ENCODE results near the gene ATXN7L1. TPM values are rescaled to one million over a fixed set of nuclear protein-coding genes. Genes with fewer than 3 reads are reported as not detected.

Gene ATXN7L1
- total and polyA plus RNA-seq, 5 donors: 2.4 to 6.5 (median 4.5) TPM

- DNase-seq: peak; percentile 38 to 75 (median 68)
- 37% methylated on average over 10 of the region's 10 CpGs for WGBS
- no peak overlapping the region for H3K27ac ChIP-seq (ENCODE audit: low read length)
- H3K4me1 ChIP-seq (ENCODE audit: control insufficient read depth, insufficient read depth, low read length): peaks cover 5% of the 10 kb centered on the region
- intact Hi-C loops (cut with DNase I): no loop called here
- H3K27me3 ChIP-seq (ENCODE audit: control insufficient read depth, insufficient read depth): no peaks in the 10 kb centered on the region
- ATAC-seq: peak; percentile 46 to 63
- no peaks in the 10 kb centered on the region for H3K9me3 ChIP-seq (ENCODE audit: control insufficient read depth, low read length)
- H3K4me3 ChIP-seq (ENCODE audit: low read length): no peak overlapping the region
Observed at GRCh38 chr7:105838627-105839231, 37.7 kb downstream of the ATXN7L1 start.

DNA sequence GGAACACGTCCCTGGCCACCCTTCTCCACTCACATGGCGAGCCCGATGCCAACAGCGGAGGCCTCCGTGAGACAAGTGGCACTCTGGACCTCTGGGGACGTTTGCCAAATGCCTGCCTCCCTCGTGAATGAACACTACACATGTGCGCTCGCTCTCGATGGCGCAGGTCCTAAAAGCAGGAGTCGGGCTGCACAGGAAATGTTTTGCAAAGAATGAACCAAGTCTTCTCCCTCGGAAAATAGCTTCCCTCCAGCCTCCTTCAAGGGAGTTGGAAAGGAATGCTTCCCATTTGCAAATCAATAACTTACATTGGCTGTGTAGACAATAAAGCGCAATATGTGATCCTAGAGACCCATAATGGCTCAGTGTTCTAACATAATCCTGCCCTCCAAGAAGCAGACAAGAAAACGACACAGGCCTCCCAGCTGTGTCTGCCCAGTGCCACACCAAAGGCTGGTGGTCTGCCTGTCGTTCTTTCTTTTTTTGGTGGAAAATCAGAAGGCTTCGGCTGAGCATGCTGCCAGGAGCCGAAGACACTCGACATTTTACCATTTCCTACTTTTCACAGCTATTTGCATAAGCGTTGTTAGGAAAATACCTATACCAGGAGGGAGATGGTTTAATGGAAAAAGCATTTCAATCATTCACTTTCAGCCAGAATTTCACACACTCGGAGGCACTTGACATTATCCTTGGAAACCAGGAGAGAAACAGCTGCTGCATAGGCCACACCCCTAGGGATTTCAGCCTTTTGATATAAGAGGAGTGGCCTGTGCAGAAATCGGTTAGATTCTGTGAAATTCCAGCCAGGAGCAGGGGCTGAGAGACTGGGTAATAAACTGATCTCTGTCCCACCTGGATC, 38.4 kb downstream of the ATXN7L1 start:
- no peak overlapping the region for H3K4me3 ChIP-seq (ENCODE audit: low read length)
- H3K27ac ChIP-seq (ENCODE audit: low read length): no peak overlapping the region
- H3K4me1 ChIP-seq (ENCODE audit: control insufficient read depth, insufficient read depth, low read length): peaks cover 5% of the 10 kb centered on the region
- intact Hi-C loops (cut with DNase I): no loop called here
- 71% methylated on average over 22 of the region's 22 CpGs for WGBS
- H3K27me3 ChIP-seq (ENCODE audit: control insufficient read depth, insufficient read depth): no peaks in the 10 kb centered on the region
- peak in 1 of 2 donors; percentile 57 for ATAC-seq
- peak in 1 of 3 donors; percentile 51 for DNase-seq
- no peaks in the 10 kb centered on the region for H3K9me3 ChIP-seq (ENCODE audit: control insufficient read depth, low read length)

DNA sequence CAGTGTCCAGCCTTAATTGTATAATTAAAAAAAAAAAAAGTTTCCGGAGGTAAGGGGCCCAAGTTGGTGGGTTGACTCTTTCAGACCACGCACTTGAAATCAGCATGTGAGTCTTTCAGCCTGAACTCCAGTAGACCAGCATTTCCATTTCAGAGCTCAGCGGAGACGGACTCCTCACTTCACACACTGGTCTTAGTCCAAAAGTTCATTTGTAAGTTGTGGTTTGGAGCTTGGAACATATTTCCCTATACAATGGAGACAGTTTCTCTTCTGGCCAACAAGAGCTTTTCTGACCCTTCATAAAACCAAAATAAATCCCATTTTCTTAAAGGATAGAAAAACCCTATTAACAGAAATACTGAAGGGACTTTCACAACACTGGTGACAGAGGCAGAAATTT, 41.0 kb downstream of the ATXN7L1 start:
- intact Hi-C loops (cut with DNase I): no loop called here
- Histone ChIP-seq H3K27ac (ENCODE audit: low read length) (no peak overlapping the region), H3K9me3 (ENCODE audit: control insufficient read depth, low read length) (no peaks in the 10 kb centered on the region), H3K4me3 (ENCODE audit: low read length) (no peak overlapping the region), H3K4me1 (ENCODE audit: control insufficient read depth, insufficient read depth, low read length) (peaks cover 5% of the 10 kb centered on the region), H3K27me3 (ENCODE audit: control insufficient read depth, insufficient read depth) (no peaks in the 10 kb centered on the region)
- ATAC-seq (no peak), DNase-seq (no peak)
- 95% methylated on average over 4 of the region's 4 CpGs for WGBS

DNA sequence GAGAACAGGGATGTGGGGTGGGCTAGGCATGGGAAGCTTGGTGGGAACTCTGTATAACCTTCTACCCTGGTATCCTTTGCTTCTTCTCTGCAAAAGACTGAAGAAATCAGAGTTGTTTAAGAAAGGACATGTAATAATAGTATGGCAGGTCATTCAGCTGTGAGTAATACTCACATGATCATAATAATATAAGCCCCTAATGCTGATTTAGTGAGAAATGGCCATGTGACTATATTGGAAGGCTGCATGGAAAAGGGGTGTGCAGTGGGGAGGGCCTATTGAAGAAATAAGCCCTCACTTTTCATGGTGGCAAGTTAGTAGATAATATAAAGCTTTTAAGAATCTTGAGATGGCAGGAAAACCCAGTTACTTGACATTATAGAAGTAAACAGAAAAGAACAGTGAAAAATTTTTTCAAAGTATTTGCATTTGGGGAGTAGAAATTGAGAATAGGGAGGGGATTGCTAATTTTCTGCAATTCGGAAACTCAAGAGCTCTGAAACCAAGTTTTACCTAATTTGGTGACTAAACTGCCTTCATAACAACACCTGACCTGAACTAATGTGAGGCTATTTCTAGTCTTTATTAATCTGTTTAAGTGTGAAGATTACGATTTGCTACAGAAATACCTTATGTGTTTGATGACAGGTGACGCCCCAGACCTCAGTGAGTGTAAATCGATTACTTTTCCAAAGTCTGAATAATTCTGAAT, 44.4 kb downstream of the ATXN7L1 start:
- 95% methylated on average over 4 of the region's 4 CpGs for WGBS

DNA sequence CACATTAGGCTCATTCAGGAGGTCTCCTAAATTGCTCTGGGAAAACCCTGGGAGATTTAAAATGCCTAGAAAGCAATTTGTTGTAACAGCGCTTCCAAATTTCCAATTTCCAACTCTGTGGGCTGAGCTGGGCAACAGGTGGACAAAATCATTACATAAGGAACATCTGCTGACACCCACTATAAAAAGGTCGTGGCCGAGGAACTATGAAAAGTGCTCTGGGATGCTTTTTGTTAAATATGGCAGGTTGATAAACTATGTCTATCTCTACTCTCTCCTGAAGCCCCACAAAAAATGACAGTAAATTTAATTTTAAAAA, 45.1 kb downstream of the ATXN7L1 start:
- WGBS: 92% methylated on average over 3 of the region's 3 CpGs
- ATAC-seq: no peak

More for the DNA sequence above, 44.4 kb downstream of the ATXN7L1 start:
- Histone ChIP-seq H3K27ac (ENCODE audit: low read length) (no peak overlapping the region), H3K9me3 (ENCODE audit: control insufficient read depth, low read length) (no peaks in the 10 kb centered on the region), H3K4me1 (ENCODE audit: control insufficient read depth, insufficient read depth, low read length) (peaks cover 3% of the 10 kb centered on the region), H3K27me3 (ENCODE audit: control insufficient read depth, insufficient read depth) (no peaks in the 10 kb centered on the region), H3K4me3 (ENCODE audit: low read length) (no peak overlapping the region)
- DNase-seq (no peak), ATAC-seq (no peak)
- intact Hi-C loops (cut with DNase I): no loop called here

GRCh38 chr7:105830405-105831301, 45.7 kb downstream of the ATXN7L1 start:
- DNase-seq (no peak), ATAC-seq (no peak)
- 63% methylated on average over 6 of the region's 6 CpGs for WGBS
- H3K4me3 ChIP-seq (ENCODE audit: low read length): no peak overlapping the region
- H3K9me3 ChIP-seq (ENCODE audit: control insufficient read depth, low read length): no peaks in the 10 kb centered on the region
- intact Hi-C loops (cut with DNase I): no loop called here
- H3K27me3 ChIP-seq (ENCODE audit: control insufficient read depth, insufficient read depth): no peaks in the 10 kb centered on the region
- H3K4me1 ChIP-seq (ENCODE audit: control insufficient read depth, insufficient read depth, low read length): peaks cover 4% of the 10 kb centered on the region
- H3K27ac ChIP-seq (ENCODE audit: low read length): no peak overlapping the region

More for the DNA sequence above, 45.1 kb downstream of the ATXN7L1 start:
- intact Hi-C loops (cut with DNase I): no loop called here
- Histone ChIP-seq H3K27me3 (ENCODE audit: control insufficient read depth, insufficient read depth) (no peaks in the 10 kb centered on the region), H3K9me3 (ENCODE audit: control insufficient read depth, low read length) (no peaks in the 10 kb centered on the region), H3K4me3 (ENCODE audit: low read length) (no peak overlapping the region), H3K27ac (ENCODE audit: low read length) (no peak overlapping the region), H3K4me1 (ENCODE audit: control insufficient read depth, insufficient read depth, low read length) (peaks cover 4% of the 10 kb centered on the region)
- DNase-seq: no peak

- no peak for DNase-seq
- Histone ChIP-seq H3K27ac (ENCODE audit: low read length) (no peak overlapping the region), H3K4me1 (ENCODE audit: control insufficient read depth, insufficient read depth, low read length) (peaks cover 4% of the 10 kb centered on the region), H3K4me3 (ENCODE audit: low read length) (no peak overlapping the region), H3K27me3 (ENCODE audit: control insufficient read depth, insufficient read depth) (no peaks in the 10 kb centered on the region), H3K9me3 (ENCODE audit: control insufficient read depth, low read length) (no peaks in the 10 kb centered on the region)
- intact Hi-C loops (cut with DNase I): no loop called here
- ATAC-seq: no peak
- 79% methylated on average over 5 of the region's 5 CpGs for WGBS
Observed at GRCh38 chr7:105829681-105830322, 46.6 kb downstream of the ATXN7L1 start.

DNA sequence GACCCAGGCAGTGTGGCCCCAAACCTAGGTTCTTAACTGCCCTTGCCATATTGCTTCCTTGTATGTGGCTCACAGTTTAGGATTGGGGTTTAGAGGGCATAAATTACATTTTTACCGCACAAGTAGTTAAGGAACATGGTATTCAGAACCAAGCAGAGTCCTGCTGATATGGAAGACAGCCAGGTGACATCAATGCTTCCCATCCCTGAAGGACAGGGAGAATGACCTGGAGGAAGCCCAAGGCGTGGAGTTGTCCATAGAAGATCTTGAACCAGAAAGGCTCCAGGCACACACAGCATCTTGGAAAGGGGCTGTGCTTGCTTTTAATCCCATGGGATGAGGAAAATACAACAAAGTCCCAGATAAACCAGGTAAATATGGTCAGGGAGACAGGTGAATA, 48.3 kb downstream of the ATXN7L1 start:
- peaks cover 4% of the 10 kb centered on the region for H3K4me1 ChIP-seq (ENCODE audit: control insufficient read depth, insufficient read depth, low read length)
- H3K4me3 ChIP-seq (ENCODE audit: low read length): no peak overlapping the region
- intact Hi-C loops (cut with DNase I): no loop called here
- no peak overlapping the region for H3K27ac ChIP-seq (ENCODE audit: low read length)
- ATAC-seq (no peak), DNase-seq (no peak)
- H3K9me3 ChIP-seq (ENCODE audit: control insufficient read depth, low read length): no peaks in the 10 kb centered on the region
- WGBS: 93% methylated on average over 2 of the region's 2 CpGs
- H3K27me3 ChIP-seq (ENCODE audit: control insufficient read depth, insufficient read depth): no peaks in the 10 kb centered on the region

- H3K27me3 ChIP-seq (ENCODE audit: control insufficient read depth, insufficient read depth): no peaks in the 10 kb centered on the region
- intact Hi-C loops (cut with DNase I): no loop called here
- DNase-seq (no peak), ATAC-seq (no peak)
- H3K27ac ChIP-seq (ENCODE audit: low read length): no peak overlapping the region
- peaks cover 4% of the 10 kb centered on the region for H3K4me1 ChIP-seq (ENCODE audit: control insufficient read depth, insufficient read depth, low read length)
- WGBS: 95% methylated on average over 7 of the region's 7 CpGs
- no peak overlapping the region for H3K4me3 ChIP-seq (ENCODE audit: low read length)
- no peaks in the 10 kb centered on the region for H3K9me3 ChIP-seq (ENCODE audit: control insufficient read depth, low read length)
Observed at GRCh38 chr7:105827151-105827875, 49.1 kb downstream of the ATXN7L1 start.

DNA sequence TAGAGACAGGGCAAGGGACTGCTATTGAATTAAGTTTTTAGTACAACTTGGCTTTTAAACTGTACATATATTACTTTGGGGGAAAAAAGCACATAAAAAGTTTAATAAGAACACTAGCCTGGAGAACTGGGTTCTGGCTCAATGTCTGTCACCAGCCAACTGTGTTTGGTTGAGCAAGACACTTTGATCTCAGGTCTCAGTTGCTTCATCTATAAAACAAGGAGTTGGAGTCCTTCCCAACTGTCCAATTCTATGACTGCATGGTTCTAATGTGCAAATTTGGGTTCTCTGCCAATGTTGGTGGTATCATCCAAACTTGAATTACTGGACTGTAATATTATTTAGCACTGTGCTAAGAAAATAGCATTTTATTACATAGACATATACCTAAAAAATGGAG, 50.3 kb downstream of the ATXN7L1 start:
- intact Hi-C loops (cut with DNase I): no loop called here
- H3K4me1 ChIP-seq (ENCODE audit: control insufficient read depth, insufficient read depth, low read length): peaks cover 7% of the 10 kb centered on the region
- no peaks in the 10 kb centered on the region for H3K9me3 ChIP-seq (ENCODE audit: control insufficient read depth, low read length)
- no peaks in the 10 kb centered on the region for H3K27me3 ChIP-seq (ENCODE audit: control insufficient read depth, insufficient read depth)
- DNase-seq (no peak), ATAC-seq (no peak)
- no peak overlapping the region for H3K27ac ChIP-seq (ENCODE audit: low read length)
- no peak overlapping the region for H3K4me3 ChIP-seq (ENCODE audit: low read length)
